Inferior parietal cortex (tissue), 1 donor: ENCODE data around the gene EPHA8.

Experiments
- DNase-seq: peaks from one replicate; pipeline ENCODE4 v3.0.0-alpha.2; 2016; ENCODE audit errors: extremely low spot score

EPHA8 gene

GRCh38 chr1:22618056-22618455, 54.8 kb downstream of the EPHA8 start:
- DNase-seq = no peak

GRCh38 chr1:22619252-22619651, 56.0 kb downstream of the EPHA8 start:
- DNase-seq = no peak

- no peak for DNase-seq
These were observed 56.5 kb downstream of the EPHA8 start for GRCh38 chr1:22619798-22620197.

- no peak for DNase-seq
These were observed 58.5 kb downstream of the EPHA8 start for GRCh38 chr1:22621761-22622160.

- no peak for DNase-seq
These were observed 62.1 kb downstream of the EPHA8 start for GRCh38 chr1:22625262-22625925.

GRCh38 chr1:22626237-22627157, 63.2 kb downstream of the EPHA8 start:
- DNase-seq = no peak

GRCh38 chr1:22627331-22627730, 64.0 kb downstream of the EPHA8 start:
- no peak for DNase-seq

GRCh38 chr1:22628698-22629444, 65.6 kb downstream of the EPHA8 start:
- DNase-seq = no peak

- DNase-seq = no peak
These were observed 66.6 kb downstream of the EPHA8 start for GRCh38 chr1:22629886-22630285.

- DNase-seq = no peak
These were observed 70.6 kb downstream of the EPHA8 start for GRCh38 chr1:22633697-22634463.

- DNase-seq = no peak
These were observed 72.1 kb downstream of the EPHA8 start for GRCh38 chr1:22635436-22635835.

- DNase-seq = no peak
These were observed 73.1 kb downstream of the EPHA8 start, which contains the start of gene C1QA for GRCh38 chr1:22636353-22636752. Gene C1QA, plus strand, starts transcription at chr1:22636628. Its CDS starts 989 bp downstream, at chr1:22637617.

- no peak for DNase-seq
These were observed 73.6 kb downstream of the EPHA8 start for GRCh38 chr1:22636927-22637326.

GRCh38 chr1:22637907-22638445, 74.7 kb downstream of the EPHA8 start:
- no peak for DNase-seq

GRCh38 chr1:22638476-22639234, 75.4 kb downstream of the EPHA8 start:
- DNase-seq = no peak

GRCh38 chr1:22639286-22639685, 76.0 kb downstream of the EPHA8 start:
- no peak for DNase-seq

GRCh38 chr1:22641247-22641646, 78.0 kb downstream of the EPHA8 start:
- no peak for DNase-seq

- DNase-seq = peak; percentile 78
These were observed 78.8 kb downstream of the EPHA8 start for GRCh38 chr1:22641906-22642636.

GRCh38 chr1:22643381-22643780, 80.1 kb downstream of the EPHA8 start, which contains the start of gene C1QC:
Gene C1QC, plus strand, starts transcription at chr1:22643633. Its CDS starts 391 bp downstream, at chr1:22644024.
- DNase-seq = no peak

GRCh38 chr1:22643928-22644327, 80.6 kb downstream of the EPHA8 start:
- no peak for DNase-seq
